ENCODE data around the gene CENPU.

The CENPU gene

GRCh38 chr4:184645904-184646610, 87.8 kb downstream of the CENPU start:
- no peak for DNase-seq (ENCODE audit: low read depth in 2 of 2, low spot score in 1 of 2)

DNA sequence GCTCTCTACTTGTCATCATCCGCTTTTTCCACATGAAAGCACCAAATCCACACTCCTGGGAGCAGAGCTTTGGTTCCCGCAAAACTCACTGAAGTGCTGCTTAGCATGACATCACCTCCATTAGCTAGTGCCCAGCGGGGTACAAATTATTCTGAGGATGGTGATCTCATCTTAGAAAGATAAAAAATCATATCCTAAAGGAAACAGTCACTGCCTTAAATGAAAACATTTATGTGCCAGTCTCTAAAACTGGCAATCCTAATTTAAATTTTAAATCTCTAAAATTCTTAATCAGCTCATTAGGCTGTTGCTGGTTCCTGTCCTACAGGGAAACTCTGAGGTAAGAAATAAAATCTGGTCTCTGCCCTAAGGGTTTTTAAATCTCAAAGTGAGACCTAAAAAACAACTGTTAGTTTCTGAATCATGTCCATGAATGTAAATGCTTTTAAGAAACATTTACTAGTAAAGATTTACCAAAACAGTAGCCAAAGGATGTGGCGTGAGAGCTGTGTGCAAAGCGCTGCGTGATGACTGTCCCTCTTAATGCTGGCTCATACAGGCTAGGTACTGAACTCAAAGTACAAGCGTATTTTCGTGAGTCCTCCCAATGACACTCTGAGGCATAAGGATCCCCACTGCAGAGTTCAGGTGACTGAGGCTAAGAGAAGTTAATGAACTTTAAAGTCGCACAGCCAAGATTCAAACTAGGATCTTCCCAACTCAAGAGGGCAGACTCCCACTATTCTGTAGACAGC, 89.2 kb downstream of the CENPU start:
- DNase-seq (ENCODE audit: low read depth in 2 of 2, low spot score in 1 of 2), result no peak

Measured in stimulated activated CD8-positive, alpha-beta memory T cell treated with anti-CD3 and anti-CD28 coated beads, Interleukin-4, amount 100 ng/mL, for 1 hour (primary cell).